ENCODE measurements around the gene UVSSA.

UVSSA gene

GRCh38 chr4:1400191-1400805 is 53.3 kb downstream of the UVSSA start:
- no peak for DNase-seq

- DNase-seq = no peak
Observed at GRCh38 chr4:1400831-1401408, 53.9 kb downstream of the UVSSA start.

- DNase-seq = no peak
Observed at GRCh38 chr4:1401409-1402020, 54.5 kb downstream of the UVSSA start.

GRCh38 chr4:1402021-1402515 is 55.1 kb downstream of the UVSSA start:
- DNase-seq = no peak

GRCh38 chr4:1402516-1403091 is 55.6 kb downstream of the UVSSA start:
- DNase-seq = no peak

- no peak for DNase-seq
Observed at GRCh38 chr4:1403177-1403583, 56.2 kb downstream of the UVSSA start.

GRCh38 chr4:1403591-1404572 is 56.9 kb downstream of the UVSSA start:
- no peak for DNase-seq

GRCh38 chr4:1404573-1405253 is 57.7 kb downstream of the UVSSA start:
- no peak for DNase-seq

GRCh38 chr4:1405254-1405635 is 58.2 kb downstream of the UVSSA start:
- no peak for DNase-seq

GRCh38 chr4:1405636-1406393 is 58.8 kb downstream of the UVSSA start:
- no peak for DNase-seq

- DNase-seq = no peak
Observed at GRCh38 chr4:1406394-1406980, 59.5 kb downstream of the UVSSA start, which contains the start of gene NKX1-1. TSS of gene NKX1-1 (minus strand) at chr4:1406442. CDS start at chr4:1406442, 0 bp downstream.

- DNase-seq = no peak
Observed at GRCh38 chr4:1406981-1407656, 60.1 kb downstream of the UVSSA start.

- no peak for DNase-seq
Observed at GRCh38 chr4:1407657-1408333, 60.8 kb downstream of the UVSSA start.

- peak; percentile 44 for DNase-seq
Observed at GRCh38 chr4:1408418-1408817, 61.4 kb downstream of the UVSSA start.

GRCh38 chr4:1409079-1409478 is 62.1 kb downstream of the UVSSA start:
- DNase-seq = no peak

- DNase-seq = no peak
Observed at GRCh38 chr4:1409491-1410425, 62.8 kb downstream of the UVSSA start.

GRCh38 chr4:1410491-1411325 is 63.7 kb downstream of the UVSSA start:
- DNase-seq = peak; percentile 23
